Measurements from ENCODE around the gene FASTK. TPM values are rescaled to one million over a fixed set of nuclear protein-coding genes. Genes with fewer than 3 reads are reported as not detected.
"Not testable (repeated sequence)": the region's sequence is repeated elsewhere in the genome, so short reads cannot be mapped to it uniquely, and the experiment has no call there.

Gene FASTK
- total RNA-seq, 1 donor from 2014 or later: 63.1 TPM

GRCh38 chr7:151031011-151031410 is 49.6 kb downstream of the FASTK start:
- no peak for DNase-seq (ENCODE audit: low spot score)

GRCh38 chr7:151028948-151029501 is 51.6 kb downstream of the FASTK start:
- no peak for DNase-seq (ENCODE audit: low spot score)

- peak; percentile 99 for DNase-seq (ENCODE audit: low spot score)
These were observed 52.3 kb downstream of the FASTK start, which contains the start of gene ABCB8 for GRCh38 chr7:151028131-151028947. ABCB8 (plus strand) TSS chr7:151028450; CDS start chr7:151028516, 66 bp downstream.

- not testable (repeated sequence) for DNase-seq (ENCODE audit: low spot score)
These were observed 52.9 kb downstream of the FASTK start for GRCh38 chr7:151027728-151028130.

- peak; percentile 67 for DNase-seq (ENCODE audit: low spot score)
These were observed 53.6 kb downstream of the FASTK start for GRCh38 chr7:151026771-151027727.

Other genes starting within 250 kb of the FASTK start
- gene AOC1, start 228.3 kb downstream of the FASTK start, total RNA-seq (ENCODE audit: insufficient read depth, low replicate concordance): 0.96 TPM
- gene KCNH2, start 102.5 kb downstream of the FASTK start, total RNA-seq (ENCODE audit: insufficient read depth, low replicate concordance): 25.3 TPM
- 4.6 TPM for gene NOS3, start 89.8 kb downstream of the FASTK start, total RNA-seq (ENCODE audit: insufficient read depth, low replicate concordance)
- 2.6 TPM for gene ATG9B, start 56.3 kb downstream of the FASTK start, total RNA-seq (ENCODE audit: insufficient read depth, low replicate concordance)
- 27.7 TPM for gene ABCB8, start 52.4 kb downstream of the FASTK start, total RNA-seq (ENCODE audit: insufficient read depth, low replicate concordance)
- 2.2 TPM for gene ASIC3, start 32.3 kb downstream of the FASTK start, total RNA-seq (ENCODE audit: insufficient read depth, low replicate concordance)
- 5.5 TPM for gene CDK5, start 22.9 kb downstream of the FASTK start, total RNA-seq (ENCODE audit: insufficient read depth, low replicate concordance)
- 52.0 TPM for gene SLC4A2, start 21.2 kb downstream of the FASTK start, total RNA-seq (ENCODE audit: insufficient read depth, low replicate concordance)
- gene TMUB1, start 2.7 kb upstream of the FASTK start, total RNA-seq (ENCODE audit: insufficient read depth, low replicate concordance): 26.0 TPM
- 66.0 TPM for gene AGAP3, start 5.7 kb upstream of the FASTK start, total RNA-seq (ENCODE audit: insufficient read depth, low replicate concordance)
- not detected for gene GBX1, start 86.9 kb upstream of the FASTK start, total RNA-seq (ENCODE audit: insufficient read depth, low replicate concordance)
- gene ASB10, start 106.4 kb upstream of the FASTK start, total RNA-seq (ENCODE audit: insufficient read depth, low replicate concordance): not detected
- gene H2BK1, start 129.7 kb upstream of the FASTK start, total RNA-seq (ENCODE audit: insufficient read depth, low replicate concordance): not detected
- gene ABCF2, start 146.4 kb upstream of the FASTK start, total RNA-seq (ENCODE audit: insufficient read depth, low replicate concordance): 12.8 TPM
- 33.5 TPM for gene CHPF2, start 151.7 kb upstream of the FASTK start, total RNA-seq (ENCODE audit: insufficient read depth, low replicate concordance)
- gene SMARCD3, start 167.9 kb upstream of the FASTK start, total RNA-seq (ENCODE audit: insufficient read depth, low replicate concordance): 59.0 TPM